HG03520 (cell line): ENCODE data around the gene DGUOK.

Experiments
- ATAC-seq: cut with Tn5 transposase; IDR thresholded peaks from one replicate; pipeline ENCODE4 v1.9.1; 2021; ENCODE audit warnings: mild to moderate bottlenecking, moderate library complexity; ENCODE audit not compliant: unreplicated experiment

DGUOK gene

DNA sequence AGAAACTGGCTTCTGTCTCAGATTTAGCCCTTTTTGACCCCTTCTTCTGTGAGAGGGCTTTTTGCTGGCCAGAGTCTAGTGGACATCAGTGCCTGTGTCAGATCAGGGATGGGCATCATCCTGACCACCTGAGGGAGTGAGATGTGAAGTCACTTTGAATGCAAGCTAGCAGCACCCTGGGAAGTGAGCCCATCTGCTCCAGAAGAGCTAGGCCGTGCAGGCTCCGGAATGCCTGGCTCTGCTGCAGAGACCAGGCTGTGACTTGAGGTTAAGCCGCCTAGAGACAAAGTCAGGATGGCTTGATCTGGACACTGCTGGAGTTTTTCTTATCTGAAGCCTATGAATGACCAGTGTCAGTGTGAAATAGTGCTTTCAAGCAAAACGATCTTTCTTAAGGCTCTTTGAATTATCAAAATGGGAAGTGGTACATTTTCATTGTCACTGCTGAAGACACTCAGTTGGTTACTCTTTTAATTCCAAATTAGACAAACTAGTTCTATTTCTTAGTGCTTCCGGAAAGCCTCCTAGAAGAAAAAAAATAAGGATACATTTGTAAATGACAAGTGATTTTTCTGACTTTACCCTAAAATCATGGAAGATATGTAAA lies 20.8 kb downstream of the DGUOK start:
- ATAC-seq: no peak

DNA sequence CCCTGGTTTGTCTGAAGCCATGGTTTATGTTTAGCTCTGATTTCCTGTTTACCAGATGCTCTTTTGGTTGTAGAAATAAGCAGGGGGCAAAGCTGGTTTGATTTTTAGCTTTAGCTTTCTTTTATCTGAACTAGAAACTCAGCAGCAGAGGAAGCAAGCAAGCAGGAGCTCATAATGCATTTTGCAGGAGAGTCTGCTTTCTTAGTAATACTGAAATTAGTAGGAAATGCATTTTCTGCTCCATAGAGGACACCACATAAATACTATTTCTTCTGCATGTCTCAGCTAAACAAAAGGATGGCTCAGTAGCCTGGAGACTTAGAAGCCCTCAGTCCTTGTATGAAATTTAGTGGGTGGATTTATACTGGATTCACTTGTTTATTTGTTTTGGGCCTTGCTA lies 23.1 kb downstream of the DGUOK start:
- no peak for ATAC-seq

DNA sequence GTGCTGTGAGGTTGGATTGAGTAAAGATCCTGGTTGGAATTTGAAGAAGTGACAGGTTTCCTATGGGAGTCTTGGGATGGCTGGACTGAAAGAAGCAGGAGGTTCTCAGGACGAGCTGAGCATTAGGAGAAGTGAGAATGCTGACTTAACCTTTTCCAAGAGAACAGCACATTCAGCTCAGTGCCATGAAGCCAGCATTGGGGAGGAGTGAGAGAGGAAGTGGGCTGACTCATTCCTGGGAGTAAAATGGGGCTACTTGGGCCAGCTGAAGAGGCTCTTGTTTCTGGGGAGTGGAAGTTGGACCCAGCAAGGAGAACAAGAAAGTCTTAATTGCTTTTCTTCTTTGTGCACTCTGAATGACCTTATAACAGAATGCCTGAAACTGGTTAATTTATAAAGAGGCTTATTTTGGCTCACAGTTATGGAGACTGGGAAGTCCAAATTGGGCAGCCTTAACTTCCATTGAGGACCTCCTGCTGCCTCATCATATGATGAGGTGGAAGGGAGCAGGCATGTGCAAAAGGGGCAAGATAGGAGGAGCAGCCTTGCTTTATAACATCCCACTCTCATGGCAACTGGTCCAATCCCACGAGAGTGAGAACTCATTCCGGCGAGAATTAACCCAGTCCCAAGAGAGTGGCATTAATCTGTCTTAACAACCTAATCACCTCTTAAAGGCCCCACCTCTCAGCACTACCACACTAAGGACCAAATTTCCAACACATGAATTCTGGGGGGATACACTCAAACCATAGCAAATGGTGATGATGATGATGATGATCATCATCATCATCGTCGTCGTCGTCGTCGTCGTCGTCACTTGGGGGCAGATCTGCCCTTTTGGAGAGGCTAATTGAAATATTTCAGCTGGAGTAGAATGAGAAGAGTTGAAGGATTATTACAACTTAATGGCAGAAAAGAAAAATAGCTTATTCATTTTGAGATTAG lies 26.1 kb downstream of the DGUOK start:
- no peak for ATAC-seq

DNA sequence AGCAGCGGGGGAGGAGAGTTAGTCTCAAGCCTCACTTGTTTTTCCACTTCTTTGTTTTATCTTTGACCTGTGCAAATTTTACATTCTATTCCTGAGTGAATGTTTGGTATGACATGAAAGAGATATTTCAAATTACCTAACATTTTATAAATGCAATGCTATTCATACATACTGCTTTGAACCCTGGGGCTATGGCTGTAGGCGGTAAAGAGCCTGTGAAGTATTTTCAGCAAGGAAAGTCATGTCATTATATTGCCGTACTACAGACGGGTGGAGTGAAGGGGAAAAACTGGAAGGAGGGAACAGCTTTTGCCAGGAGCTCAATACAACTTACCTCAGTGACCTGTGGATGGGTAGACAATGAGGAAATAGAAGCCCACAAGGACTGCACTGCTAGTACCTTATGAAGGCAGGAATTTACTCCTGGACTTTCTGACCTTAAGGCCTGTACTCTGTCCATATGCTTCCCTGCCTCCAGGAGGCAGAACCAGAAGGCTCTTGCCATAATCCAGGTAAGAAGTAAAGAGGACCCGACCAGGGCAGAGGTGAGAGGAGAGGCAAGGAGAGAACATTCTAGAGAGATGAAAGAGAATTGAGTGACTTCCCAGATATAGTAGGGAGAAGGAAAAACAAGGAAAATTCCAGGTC lies 29.7 kb downstream of the DGUOK start:
- ATAC-seq: no peak

DNA sequence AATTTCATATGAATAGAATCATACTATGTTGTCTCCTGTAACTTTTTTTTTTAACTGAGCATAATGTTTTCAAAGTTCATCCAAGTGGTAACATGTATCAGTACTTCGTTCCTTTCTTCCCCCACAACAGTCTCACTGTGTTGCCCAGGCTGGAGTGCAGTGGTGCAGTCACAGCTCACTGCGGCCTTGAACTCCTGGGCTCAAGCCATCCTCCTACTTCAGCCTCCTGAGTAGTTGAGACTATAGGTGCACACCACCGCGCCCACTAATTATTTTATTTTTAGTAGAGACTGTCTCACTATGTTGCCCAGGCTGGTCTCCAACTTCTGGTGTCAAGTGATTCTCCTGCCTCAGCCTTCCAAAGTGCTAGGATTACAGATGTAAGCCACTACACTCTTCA lies 34.6 kb downstream of the DGUOK start:
- no peak for ATAC-seq

DNA sequence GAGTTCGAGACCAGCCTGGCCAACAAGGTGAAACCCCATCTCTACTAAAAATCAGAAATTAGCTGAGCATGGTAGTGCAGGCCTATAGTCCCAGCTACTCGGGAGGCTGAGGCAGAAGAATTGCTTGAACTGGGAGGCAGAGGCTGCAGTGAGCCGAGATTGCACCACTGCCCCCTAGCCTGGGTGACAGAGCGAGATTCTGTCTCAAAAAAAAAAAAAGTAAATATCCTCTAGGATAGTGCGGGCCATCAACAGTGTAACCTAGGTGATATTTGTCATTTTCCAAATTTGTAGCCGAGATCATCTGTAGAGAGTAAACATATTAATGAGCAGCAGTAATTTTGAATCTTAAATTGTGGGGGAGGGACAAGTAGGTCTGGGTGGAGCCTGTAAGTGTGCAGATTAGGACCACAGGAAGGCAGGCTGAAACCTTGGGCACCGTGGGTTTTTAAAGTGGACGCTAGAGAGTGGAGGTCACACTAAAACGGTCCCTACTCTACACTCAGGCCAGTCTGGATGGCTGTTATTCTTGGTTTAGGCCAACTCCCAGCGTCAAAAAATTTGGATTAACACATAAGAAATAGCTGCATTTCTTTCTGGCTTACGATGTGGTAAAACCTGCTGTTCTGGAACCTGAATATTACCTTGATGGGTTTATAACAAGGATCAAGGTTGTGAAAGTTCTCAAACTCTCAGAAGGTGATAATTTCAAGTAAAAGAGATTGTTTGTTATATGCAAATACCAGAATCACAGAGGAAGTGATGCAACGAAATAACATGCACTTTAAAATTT lies 35.3 kb downstream of the DGUOK start:
- ATAC-seq: no peak

DNA sequence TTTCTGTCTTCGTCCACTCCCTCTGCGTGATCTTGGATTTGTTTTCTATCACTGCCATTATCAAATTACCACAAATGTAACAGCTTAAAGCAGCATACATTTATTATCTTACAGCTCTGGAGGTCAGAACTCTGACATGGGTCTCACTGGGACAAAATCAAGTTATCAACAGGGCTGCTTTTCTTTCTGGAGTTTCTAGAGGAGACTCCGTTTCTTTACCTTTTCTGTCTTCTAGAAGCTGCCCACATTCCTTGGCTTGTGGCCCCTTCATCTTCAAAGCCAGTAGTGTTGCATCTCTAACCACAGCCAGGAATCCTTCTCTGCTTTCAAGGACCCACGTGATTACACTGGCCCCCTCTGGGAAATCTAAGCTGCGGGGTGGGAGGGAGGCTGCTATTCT lies 36.1 kb downstream of the DGUOK start:
- no peak for ATAC-seq

DNA sequence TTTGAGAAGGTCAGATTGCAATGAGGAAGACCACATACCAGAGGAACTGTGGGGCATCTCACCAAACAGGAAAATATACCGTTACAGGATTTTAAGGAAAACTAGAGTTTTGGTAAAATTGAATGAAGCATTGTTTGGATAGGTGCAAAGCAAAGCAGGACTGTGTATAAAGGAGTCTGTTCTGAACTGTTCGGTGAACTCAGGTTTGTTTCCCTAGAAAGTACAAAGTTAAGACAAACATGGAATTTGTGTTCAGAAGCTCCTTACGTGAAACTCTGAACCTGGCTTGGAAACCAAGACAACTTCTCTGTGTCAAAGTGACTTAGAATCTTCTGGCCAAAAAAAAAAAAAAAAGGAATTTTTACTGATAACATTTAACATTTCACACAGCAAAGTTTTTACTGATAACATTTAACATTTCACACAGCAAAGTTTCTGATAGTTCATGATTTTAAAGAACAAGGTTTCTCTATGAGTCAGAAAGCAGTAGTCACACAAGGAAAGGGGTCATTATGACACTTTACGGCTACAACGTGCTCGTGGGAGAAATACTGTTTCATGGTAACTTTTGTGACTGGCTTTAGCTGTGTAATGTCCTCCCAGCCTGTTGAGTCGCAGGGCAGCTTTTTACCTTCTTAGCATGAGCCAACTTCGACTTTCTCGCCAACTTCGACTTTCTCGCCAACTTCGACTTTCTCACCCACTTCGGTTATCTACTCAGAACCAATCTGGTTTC lies 36.9 kb downstream of the DGUOK start:
- peak; percentile 62 for ATAC-seq

DNA sequence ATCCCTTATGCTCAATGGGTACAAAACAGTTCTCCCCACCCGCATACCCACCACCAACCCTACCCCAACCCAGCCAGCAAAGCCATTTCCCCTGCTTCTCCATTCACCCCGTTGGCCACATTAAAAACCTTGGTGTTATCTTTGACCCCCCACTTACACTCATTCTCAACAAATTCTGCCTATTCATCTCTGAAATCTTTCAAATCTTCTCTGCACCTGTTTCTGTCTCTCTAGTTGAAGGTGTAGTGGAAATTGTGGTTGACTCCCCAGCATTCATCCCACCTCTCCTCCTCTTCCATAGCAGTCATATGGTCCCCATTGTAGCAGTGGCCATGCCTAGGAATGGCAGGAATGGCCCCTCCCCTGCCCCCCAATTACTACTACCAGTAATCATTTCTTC lies 37.5 kb downstream of the DGUOK start:
- ATAC-seq: no peak

DNA sequence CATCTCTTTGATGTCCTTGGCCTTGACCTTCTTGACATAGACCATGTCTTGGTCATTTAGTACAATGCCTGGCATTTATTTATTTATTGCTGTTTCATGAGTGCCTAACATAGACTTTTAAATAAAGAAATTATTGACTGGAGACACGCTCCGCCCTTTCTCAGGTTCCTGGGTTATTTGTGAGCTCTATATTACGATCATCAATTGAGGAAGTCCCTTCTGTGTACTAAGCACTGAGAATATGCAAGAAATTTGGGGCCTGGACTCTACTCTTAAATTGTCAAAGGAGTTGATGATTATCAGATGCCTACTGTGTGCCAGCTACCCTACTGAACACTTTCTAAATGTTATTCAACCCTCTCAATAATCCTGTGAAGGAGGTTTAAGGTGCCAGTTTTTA lies 38.4 kb downstream of the DGUOK start:
- no peak for ATAC-seq

DNA sequence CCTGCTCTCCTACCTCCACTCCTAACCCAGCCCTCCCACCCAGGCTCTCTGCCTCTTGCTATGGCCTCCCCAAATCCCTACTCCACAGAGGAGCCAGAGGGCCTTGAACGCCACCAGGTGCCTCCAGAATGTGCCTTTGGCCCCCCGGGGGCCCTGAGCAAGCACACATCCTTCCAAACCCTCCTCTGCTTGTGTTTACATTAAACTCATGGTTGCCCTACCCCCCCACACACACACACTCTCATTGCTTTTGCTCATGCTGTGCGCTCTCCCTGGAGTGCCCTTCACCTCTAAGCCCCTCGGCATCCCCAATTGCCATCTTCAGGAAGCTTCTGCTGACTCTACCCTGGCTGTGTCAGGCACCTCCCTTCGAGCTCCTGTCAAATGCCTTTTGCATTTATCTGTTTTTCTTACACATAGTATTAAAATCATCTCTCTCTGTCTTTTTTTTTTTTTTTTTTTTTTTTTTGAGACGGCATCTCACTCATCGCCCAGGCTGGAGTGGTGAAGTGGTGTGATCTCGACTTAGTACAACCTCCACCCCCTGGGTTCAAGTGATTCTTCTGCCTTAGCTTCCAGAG lies 41.8 kb downstream of the DGUOK start:
- no peak for ATAC-seq

DNA sequence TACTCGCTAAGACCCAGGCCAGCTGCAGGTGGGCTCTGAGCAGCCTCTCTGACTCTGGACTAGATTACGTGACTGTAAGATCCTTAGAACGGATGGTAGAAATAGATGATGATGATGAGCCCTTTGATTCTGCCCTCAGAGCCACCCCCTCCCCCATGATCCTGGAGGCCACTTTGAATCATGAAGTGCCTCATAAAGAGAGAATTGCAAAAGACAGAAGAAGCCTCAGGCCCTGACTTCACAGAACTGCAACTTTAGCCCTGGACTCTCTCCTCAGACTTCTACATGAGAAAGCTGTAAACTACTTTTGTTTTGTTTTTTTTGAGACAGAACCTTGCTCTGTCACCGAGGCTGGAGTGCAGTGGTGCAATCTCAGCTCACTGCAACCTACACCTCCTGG lies 42.7 kb downstream of the DGUOK start:
- no peak for ATAC-seq

DNA sequence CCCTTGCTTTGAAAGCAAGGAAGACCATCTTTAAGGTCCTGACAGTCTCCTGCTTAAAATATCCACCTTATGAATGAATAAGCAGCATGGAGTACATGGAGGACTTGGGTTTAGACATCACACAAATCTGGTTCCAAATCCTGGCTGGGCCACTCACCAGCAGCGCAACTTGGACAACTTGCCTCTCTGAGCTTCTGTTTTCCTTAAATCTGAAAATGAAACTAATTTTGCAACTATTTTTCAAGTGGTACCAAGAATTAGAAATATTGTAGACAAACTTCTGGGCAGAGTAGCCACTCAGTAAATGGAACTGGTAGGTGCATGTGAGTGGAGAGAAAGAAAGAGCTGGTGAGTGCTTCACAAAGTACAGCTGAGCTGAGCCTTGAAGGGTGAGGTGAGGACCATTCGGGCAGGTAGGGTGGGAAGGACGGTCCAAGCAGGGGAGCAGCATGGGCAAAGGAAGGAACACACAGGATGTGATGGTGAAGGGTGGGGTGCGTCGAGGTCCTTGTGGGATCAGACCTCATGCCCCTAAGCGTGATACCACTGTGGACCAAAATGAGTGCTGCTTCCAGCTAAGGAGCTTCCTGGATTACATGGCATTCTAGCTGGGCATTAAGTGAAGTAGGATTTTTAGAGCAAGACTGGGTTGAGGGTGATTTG lies 43.6 kb downstream of the DGUOK start:
- ATAC-seq: no peak

DNA sequence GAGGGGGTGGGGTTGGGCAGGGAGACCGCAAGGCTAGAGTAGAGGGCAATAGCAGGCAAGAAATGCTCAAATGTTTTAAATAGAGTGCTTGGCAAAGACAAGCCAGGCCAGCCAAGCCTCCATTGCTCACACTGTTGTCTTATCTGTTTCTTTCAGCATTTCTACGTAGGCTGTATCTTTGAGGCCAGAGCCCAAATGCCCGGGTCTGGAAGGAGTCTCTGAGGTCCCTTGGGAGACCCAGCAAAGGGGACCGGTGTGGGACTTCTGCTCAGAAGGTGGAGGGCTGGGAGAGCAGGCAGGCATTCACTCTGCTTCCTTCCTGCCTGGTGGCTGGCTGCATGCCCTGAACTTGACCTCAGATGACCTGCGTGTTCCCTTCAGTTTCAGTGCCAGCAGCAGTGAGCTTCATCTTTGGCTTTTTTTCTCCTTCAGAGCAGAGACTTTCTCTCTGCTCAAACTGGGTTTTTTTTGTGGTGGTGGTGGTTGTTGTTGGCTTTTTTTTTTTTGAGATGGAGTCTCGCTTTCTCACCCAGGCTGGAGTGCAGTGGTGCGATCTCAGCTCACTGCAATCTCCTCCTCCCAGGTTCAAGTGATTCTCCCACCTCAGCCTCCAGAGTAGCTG lies 44.3 kb downstream of the DGUOK start:
- ATAC-seq: peak; percentile 68

DNA sequence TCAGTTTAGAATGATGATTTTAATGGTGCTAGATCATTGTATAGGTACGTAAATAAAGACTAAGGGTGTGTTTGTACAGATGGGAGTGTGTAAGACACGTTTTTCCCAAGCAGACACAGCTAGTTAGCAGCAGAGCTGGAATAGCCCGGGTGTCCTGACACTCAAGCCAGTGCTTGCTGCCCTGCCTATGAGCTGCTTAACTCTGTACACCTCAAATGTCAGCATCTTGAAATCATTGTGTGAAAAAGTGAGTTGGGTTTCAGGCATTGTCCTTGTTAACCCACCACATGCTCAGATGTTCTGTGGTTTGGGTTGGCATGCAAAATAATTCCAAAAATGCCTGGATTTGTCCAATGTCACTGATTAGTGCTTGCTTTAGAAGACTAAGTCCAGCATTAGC lies 45.0 kb downstream of the DGUOK start:
- ATAC-seq: no peak

DNA sequence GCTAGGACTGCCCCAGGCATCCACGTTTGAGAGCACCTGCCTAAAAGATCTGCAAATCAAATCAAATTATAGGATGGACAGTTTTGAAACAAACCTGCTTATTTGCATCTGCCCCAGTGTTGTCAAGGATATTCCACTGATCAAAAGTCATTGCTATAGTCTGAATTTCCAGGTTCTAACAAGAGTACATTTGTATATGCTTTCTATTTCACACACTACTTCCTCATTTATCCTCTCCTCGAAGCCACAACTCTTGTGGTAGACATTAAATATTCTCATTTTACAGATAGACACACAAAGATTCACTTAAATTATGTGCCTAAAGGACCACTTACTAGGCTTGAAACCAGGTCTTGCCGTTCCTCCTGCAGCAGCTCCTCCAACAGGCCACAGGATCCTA lies 46.2 kb downstream of the DGUOK start:
- no peak for ATAC-seq

DNA sequence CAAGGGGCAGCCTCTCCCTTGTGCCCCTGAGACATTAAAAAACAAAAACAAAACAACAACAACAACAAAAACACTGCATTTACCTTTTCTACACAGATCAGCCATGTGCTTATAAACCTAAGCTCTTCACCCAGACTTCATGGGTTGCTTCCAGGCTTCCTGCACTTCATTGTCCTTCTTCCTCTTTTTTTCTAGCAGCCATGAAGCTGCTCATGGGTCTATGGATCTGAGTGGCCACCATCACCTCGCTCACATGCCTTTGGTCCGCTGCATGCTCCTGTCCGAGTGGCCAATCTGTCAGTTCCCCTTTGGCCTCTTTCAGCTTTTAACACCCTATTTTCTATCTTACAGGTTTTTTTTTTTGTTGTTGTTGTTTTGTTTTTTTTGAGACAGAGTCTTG lies 49.1 kb downstream of the DGUOK start:
- ATAC-seq: no peak

DNA sequence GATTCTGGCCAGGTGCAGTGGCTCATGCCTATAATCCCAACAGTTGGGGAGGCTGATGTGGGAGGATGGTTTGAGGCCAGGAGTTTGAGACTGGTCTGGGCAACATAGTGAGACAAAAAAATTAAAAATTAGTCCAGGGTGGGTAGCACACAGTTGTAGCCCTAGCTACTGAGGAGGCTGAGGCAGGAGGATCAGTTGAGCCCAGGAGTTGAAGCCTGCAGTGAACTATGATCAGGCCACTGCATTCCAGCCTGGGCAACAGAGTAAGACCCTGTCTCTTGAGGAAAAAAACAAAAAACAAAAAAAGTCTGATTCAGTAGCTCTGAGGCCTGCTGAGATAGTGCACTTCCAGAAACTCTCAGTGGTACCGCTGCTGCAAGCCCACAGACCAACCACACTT lies 50.1 kb downstream of the DGUOK start:
- ATAC-seq: no peak

DNA sequence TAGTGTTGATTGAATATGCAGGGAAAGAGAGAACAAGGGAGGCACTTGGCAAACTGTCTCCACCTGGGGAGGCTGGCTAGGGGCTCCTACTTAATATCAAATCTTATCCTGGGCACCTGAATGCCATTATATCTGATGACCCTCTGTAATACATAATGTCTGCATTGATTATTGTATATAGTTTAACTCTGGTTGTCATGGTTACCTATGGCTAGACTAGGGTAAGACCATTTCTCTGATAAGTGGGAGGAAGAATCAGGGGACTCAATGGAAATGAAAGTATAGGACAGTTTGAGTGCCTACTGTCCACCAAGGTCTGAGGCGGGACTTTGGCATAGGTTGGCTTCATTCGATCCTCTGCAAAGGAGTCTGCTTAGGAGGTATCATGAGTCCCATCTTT lies 50.8 kb downstream of the DGUOK start:
- no peak for ATAC-seq
